Thyroid gland (tissue), 4 donors: ENCODE results near the gene SLC22A4. TPM values are rescaled to one million over a fixed set of nuclear protein-coding genes. Genes with fewer than 3 reads are reported as not detected.

Experiments
- DNase-seq, 2 donors: peaks; one replicate each; pipeline ENCODE4 v3.0.0-alpha.2; 2019
- H3K27ac ChIP-seq, 3 donors: fragments of 200-600 bp; sonication (generic); 1 replicate in 2 of 3; 2 replicates in 1 of 3; pipeline ENCODE4 v1.5.1; 2016 to 2019; ENCODE audit warnings: mild to moderate bottlenecking in 1 of 3, moderate library complexity in 1 of 3
- H3K27me3 ChIP-seq: fragments of 200-600 bp; sonication (generic); one replicate; pipeline ENCODE4 v1.5.1; 2019
- H3K36me3 ChIP-seq, 2 donors: fragments of 200-600 bp; sonication (generic); one replicate each; pipeline ENCODE4 v1.5.1; 2016 to 2019
- H3K4me1 ChIP-seq, 2 donors: fragments of 200-600 bp; sonication (generic); one replicate each; pipeline ENCODE4 v1.5.1; 2017 to 2019
- H3K4me3 ChIP-seq, 3 donors: fragments of 200-600 bp; sonication (generic); replicated peaks in 1 of 3; 1 replicate in 2 of 3; 2 replicates in 1 of 3; pipeline ENCODE4 v1.5.1; 2016; ENCODE audit warnings: mild to moderate bottlenecking in 1 of 3
- H3K9me3 ChIP-seq: fragments of 200-600 bp; sonication (generic); one replicate; pipeline ENCODE4 v1.5.1; 2017
- CTCF ChIP-seq, 6 experiments: fragments of 200-600 bp in 3 of 6; fragments of 450-650 bp in 3 of 6; sonication (generic) in 3 of 6; IDR thresholded peaks; one replicate each; pipeline ENCODE4 v1.5.1; 2016 to 2019; ENCODE audit warnings: antibody characterized with exemption in 6 of 6, mild to moderate bottlenecking in 2 of 6, inconsistent platforms in 1 of 6, moderate library complexity in 1 of 6
- POLR2A ChIP-seq, 2 donors: fragments of 450-650 bp; IDR thresholded peaks; one replicate each; pipeline ENCODE4 v1.6.1; 2017; ENCODE audit warnings: antibody characterized with exemption in 2 of 2, mild to moderate bottlenecking in 2 of 2, moderate library complexity in 1 of 2
- WGBS, 2 donors: methylation state at CpG; one replicate each; pipeline ENCODE4 v1.1.5; 2017; 5-methylcytosine and 5-hydroxymethylcytosine counted together
- intact Hi-C: fragments of 100-400 bp; cut with DNase I; formaldehyde crosslinking; loops from one replicate; pipeline ENCODE4 v1.15.1; 2023
- total RNA-seq, 4 donors: library from RNA; depleted of rRNA; stranded (reverse); fragments of >200 nt; gene quantifications; one replicate each; pipeline ENCODE4 v1.2.3, GENCODE V29; 2016

SLC22A4 gene
- total RNA-seq, 4 donors from 2014 or later = 0.54 to 0.78 TPM; not detected in 2

GRCh38 chr5:132363431-132364112 lies 69.4 kb downstream of the SLC22A4 start:
- Histone ChIP-seq H3K27me3 (no peaks in the 10 kb centered on the region), H3K9me3 (no peaks in the 10 kb centered on the region), H3K4me3 (no peak overlapping the region), H3K4me1 (peaks cover 6 to 16% of the 10 kb centered on the region in 2 donors), H3K27ac (no peak overlapping the region), H3K36me3 (no peaks in the 10 kb centered on the region)
- intact Hi-C loops = loop anchor here (10.0 kb wide), 1 partner anchor 69 kb away; the partner anchor contains the start of gene SLC22A4
- TF ChIP-seq POLR2A (IDR thresholded peaks at IDR 0.05) (no peak), CTCF (IDR thresholded peaks at IDR 0.05) (no peak)
- peak; percentile 53 to 60 for DNase-seq
- 71 to 86% methylated on average over 7 of the region's 7 CpGs for WGBS, 2 donors

- no peaks in the 10 kb centered on the region for H3K36me3 ChIP-seq
- intact Hi-C loops = loop anchor here (10.0 kb wide), 1 partner anchor 70 kb away; the partner anchor contains the start of gene SLC22A4
- H3K27ac ChIP-seq = peak overlapping the region in 1 of 3 donors; percentile 21
- TF ChIP-seq POLR2A (IDR thresholded peaks at IDR 0.05) (no peak), CTCF (IDR thresholded peaks at IDR 0.05) (no peak)
- DNase-seq = no peak
- H3K4me1 ChIP-seq = peaks cover 6 to 16% of the 10 kb centered on the region in 2 donors
- no peaks in the 10 kb centered on the region for H3K9me3 ChIP-seq
- WGBS, 2 donors = 9 to 13% methylated on average over 1 of the region's 1 CpG
- no peak overlapping the region for H3K4me3 ChIP-seq
- H3K27me3 ChIP-seq = no peaks in the 10 kb centered on the region
Observed at GRCh38 chr5:132364319-132364718, 70.1 kb downstream of the SLC22A4 start.

- Histone ChIP-seq H3K4me1 (peaks cover 6 to 16% of the 10 kb centered on the region in 2 donors), H3K9me3 (no peaks in the 10 kb centered on the region), H3K27me3 (no peaks in the 10 kb centered on the region), H3K4me3 (no peak overlapping the region), H3K36me3 (no peaks in the 10 kb centered on the region), H3K27ac (no peak overlapping the region)
- TF ChIP-seq POLR2A (IDR thresholded peaks at IDR 0.05) (no peak), CTCF (IDR thresholded peaks at IDR 0.05) (no peak)
- no peak for DNase-seq
- intact Hi-C loops = loop anchor here (10.0 kb wide), 1 partner anchor 70 kb away; the partner anchor contains the start of gene SLC22A4
- 95 to 98% methylated on average over 6 of the region's 6 CpGs for WGBS, 2 donors
Observed at GRCh38 chr5:132365213-132365612, 71.0 kb downstream of the SLC22A4 start.

GRCh38 chr5:132368186-132368585 lies 74.0 kb downstream of the SLC22A4 start:
- intact Hi-C loops = loop anchor here (10.0 kb wide), 1 partner anchor 73 kb away; the partner anchor contains the start of gene SLC22A4
- Histone ChIP-seq H3K9me3 (no peaks in the 10 kb centered on the region), H3K4me1 (peaks cover 13 to 41% of the 10 kb centered on the region in 2 donors), H3K36me3 (no peaks in the 10 kb centered on the region), H3K27me3 (no peaks in the 10 kb centered on the region), H3K27ac (no peak overlapping the region), H3K4me3 (no peak overlapping the region)
- no peak for DNase-seq
- TF ChIP-seq POLR2A (IDR thresholded peaks at IDR 0.05) = no peak
- no peak for TF ChIP-seq CTCF (IDR thresholded peaks at IDR 0.05)
- 87 to 88% methylated on average over 4 of the region's 4 CpGs for WGBS, 2 donors

GRCh38 chr5:132369007-132369473 lies 74.8 kb downstream of the SLC22A4 start:
- TF ChIP-seq CTCF (IDR thresholded peaks at IDR 0.05) (no peak), POLR2A (IDR thresholded peaks at IDR 0.05) (no peak)
- Histone ChIP-seq H3K27ac (peak overlapping the region; percentile 74 to 84 (median 78)), H3K4me1 (peaks cover 12 to 33% of the 10 kb centered on the region in 2 donors), H3K4me3 (peak overlapping the region; percentile 42 to 85 (median 65)), H3K9me3 (no peaks in the 10 kb centered on the region), H3K36me3 (no peaks in the 10 kb centered on the region), H3K27me3 (no peaks in the 10 kb centered on the region)
- intact Hi-C loops = loop anchor here (10.0 kb wide), 1 partner anchor 74 kb away; the partner anchor contains the start of gene SLC22A4
- no peak for DNase-seq
- WGBS, 2 donors = 9 to 10% methylated on average over 8 to 9 of the region's 9 CpGs
